ENCODE data around the gene ADGRL2. TPM values are rescaled to one million over a fixed set of nuclear protein-coding genes. Genes with fewer than 3 reads are reported as not detected.

ADGRL2 gene
- total RNA-seq, 2 donors from 2014 or later = 61.6 to 76.4 TPM

- Histone ChIP-seq H3K27me3 (ENCODE audit: control insufficient read depth, insufficient read depth, low read length, poor library complexity, severe bottlenecking) (no peaks in the 10 kb centered on the region), H3K36me3 (ENCODE audit: control insufficient read depth, insufficient read depth, low read length) (no peaks in the 10 kb centered on the region), H3K9ac (ENCODE audit: extremely low read depth, low read length, poor library complexity, severe bottlenecking) (no peak overlapping the region), H3K4me1 (ENCODE audit: control insufficient read depth, insufficient read depth, low read length) (no peaks in the 10 kb centered on the region), H3K4me3 (ENCODE audit: low read length) (no peak overlapping the region), H3K9me3 (ENCODE audit: control insufficient read depth, low read length) (no peaks in the 10 kb centered on the region), H3K27ac (ENCODE audit: low read depth, low read length) (no peak overlapping the region)
- no peak overlapping the region for H3K4me3 Mint-ChIP-seq
- no peak for TF ChIP-seq CTCF (conservative IDR thresholded peaks at IDR 0.05)
- no peaks in the 10 kb centered on the region for H3K36me3 Mint-ChIP-seq (ENCODE audit: low read depth)
- no peaks in the 10 kb centered on the region for H3K9me3 Mint-ChIP-seq
- peaks cover 15% of the 10 kb centered on the region for H3K4me1 Mint-ChIP-seq
- no peak for DNase-seq
- WGBS, 2 experiments (ENCODE audit: insufficient coverage in 1 of 2, insufficient read length in 1 of 2) = 100% methylated on average over 2 of the region's 3 CpGs; no CpG with 5 or more reads in 1 of the 2 experiments
- no peaks in the 10 kb centered on the region for H3K27me3 Mint-ChIP-seq (ENCODE audit: insufficient read depth)
- H3K27ac Mint-ChIP-seq = no peak overlapping the region
Measured at GRCh38 chr1:81915937-81916336, 115.2 kb downstream of the ADGRL2 start.

- no peak overlapping the region for H3K9ac ChIP-seq (ENCODE audit: extremely low read depth, low read length, poor library complexity, severe bottlenecking)
- H3K27ac ChIP-seq (ENCODE audit: low read depth, low read length) = peak overlapping the region; percentile 83
- 5 to 22% methylated on average over 3 to 6 of the region's 6 CpGs for WGBS, 2 experiments (ENCODE audit: insufficient coverage in 1 of 2, insufficient read length in 1 of 2)
- H3K9me3 ChIP-seq (ENCODE audit: control insufficient read depth, low read length) = no peaks in the 10 kb centered on the region
- TF ChIP-seq CTCF (conservative IDR thresholded peaks at IDR 0.05) = no peak
- H3K27ac Mint-ChIP-seq = peak overlapping the region; percentile 82
- no peaks in the 10 kb centered on the region for H3K27me3 Mint-ChIP-seq (ENCODE audit: insufficient read depth)
- H3K4me3 Mint-ChIP-seq = no peak overlapping the region
- no peaks in the 10 kb centered on the region for H3K36me3 Mint-ChIP-seq (ENCODE audit: low read depth)
- no peaks in the 10 kb centered on the region for H3K36me3 ChIP-seq (ENCODE audit: control insufficient read depth, insufficient read depth, low read length)
- H3K27me3 ChIP-seq (ENCODE audit: control insufficient read depth, insufficient read depth, low read length, poor library complexity, severe bottlenecking) = no peaks in the 10 kb centered on the region
- peak; percentile 85 for DNase-seq
- no peaks in the 10 kb centered on the region for H3K9me3 Mint-ChIP-seq
- H3K4me1 Mint-ChIP-seq = peaks cover 25% of the 10 kb centered on the region
- H3K4me1 ChIP-seq (ENCODE audit: control insufficient read depth, insufficient read depth, low read length) = peaks cover 8% of the 10 kb centered on the region
- peak overlapping the region; percentile 48 for H3K4me3 ChIP-seq (ENCODE audit: low read length)
Measured at GRCh38 chr1:81920245-81920740, 119.6 kb downstream of the ADGRL2 start.

- H3K4me1 Mint-ChIP-seq = peaks cover 29% of the 10 kb centered on the region
- H3K27ac Mint-ChIP-seq = no peak overlapping the region
- no peaks in the 10 kb centered on the region for H3K9me3 Mint-ChIP-seq
- WGBS, 2 experiments (ENCODE audit: insufficient coverage in 1 of 2, insufficient read length in 1 of 2) = 70% methylated on average over 2 of the region's 2 CpGs; no CpG with 5 or more reads in 1 of the 2 experiments
- no peaks in the 10 kb centered on the region for H3K36me3 Mint-ChIP-seq (ENCODE audit: low read depth)
- no peak for TF ChIP-seq CTCF (conservative IDR thresholded peaks at IDR 0.05)
- H3K9ac ChIP-seq (ENCODE audit: extremely low read depth, low read length, poor library complexity, severe bottlenecking) = no peak overlapping the region
- H3K27ac ChIP-seq (ENCODE audit: low read depth, low read length) = peak overlapping the region; percentile 83
- peaks cover 8% of the 10 kb centered on the region for H3K4me1 ChIP-seq (ENCODE audit: control insufficient read depth, insufficient read depth, low read length)
- no peak overlapping the region for H3K4me3 Mint-ChIP-seq
- no peaks in the 10 kb centered on the region for H3K36me3 ChIP-seq (ENCODE audit: control insufficient read depth, insufficient read depth, low read length)
- H3K4me3 ChIP-seq (ENCODE audit: low read length) = no peak overlapping the region
- H3K27me3 ChIP-seq (ENCODE audit: control insufficient read depth, insufficient read depth, low read length, poor library complexity, severe bottlenecking) = no peaks in the 10 kb centered on the region
- H3K27me3 Mint-ChIP-seq (ENCODE audit: insufficient read depth) = no peaks in the 10 kb centered on the region
- H3K9me3 ChIP-seq (ENCODE audit: control insufficient read depth, low read length) = no peaks in the 10 kb centered on the region
- no peak for DNase-seq
Measured at GRCh38 chr1:81920886-81921285, 120.2 kb downstream of the ADGRL2 start.
